ENCODE data around the gene CCS.

GRCh38 chr11:66589996-66590675 is 2.8 kb upstream of the CCS start:
- TF ChIP-seq POLR2AphosphoS5 (IDR thresholded peaks at IDR 0.05): no peak
- no peak for TF ChIP-seq POLR2A (IDR thresholded peaks at IDR 0.05)

Data from spleen (tissue), 3 donors.